GM18519 (cell line): Measurements from ENCODE around the gene TNPO2.
"Not testable (repeated sequence)": the region's sequence is repeated elsewhere in the genome, so short reads cannot be mapped to it uniquely, and the experiment has no call there.

Source experiments
- ATAC-seq: cut with Tn5 transposase; IDR thresholded peaks from one replicate; pipeline ENCODE4 v1.9.1; 2021; ENCODE audit warnings: mild to moderate bottlenecking, moderate library complexity; ENCODE audit not compliant: unreplicated experiment, low FRiP score

TNPO2 gene

GRCh38 chr19:12680034-12680433, 43.7 kb downstream of the TNPO2 start:
- ATAC-seq: no peak

GRCh38 chr19:12678039-12678438, 45.7 kb downstream of the TNPO2 start:
- ATAC-seq: not testable (repeated sequence)

- ATAC-seq: no peak
These were observed 46.8 kb downstream of the TNPO2 start for GRCh38 chr19:12676928-12677327.

GRCh38 chr19:12676384-12676792, 47.3 kb downstream of the TNPO2 start:
- ATAC-seq: no peak

GRCh38 chr19:12675940-12676339, 47.8 kb downstream of the TNPO2 start:
- ATAC-seq: no peak

- ATAC-seq: no peak
These were observed 48.3 kb downstream of the TNPO2 start for GRCh38 chr19:12675399-12675798.

GRCh38 chr19:12672744-12673143, 51.0 kb downstream of the TNPO2 start:
- no peak for ATAC-seq

- ATAC-seq: no peak
These were observed 53.4 kb downstream of the TNPO2 start for GRCh38 chr19:12670159-12670928.

GRCh38 chr19:12669270-12670158, 54.2 kb downstream of the TNPO2 start:
- ATAC-seq: no peak

GRCh38 chr19:12668932-12669269, 54.8 kb downstream of the TNPO2 start:
- ATAC-seq: no peak

- no peak for ATAC-seq
These were observed 55.4 kb downstream of the TNPO2 start for GRCh38 chr19:12668346-12668745.

- ATAC-seq: no peak
These were observed 55.9 kb downstream of the TNPO2 start for GRCh38 chr19:12667731-12668302.

- no peak for ATAC-seq
These were observed 57.3 kb downstream of the TNPO2 start, which contains the start of the genes MAN2B1 and WDR83 for GRCh38 chr19:12666265-12667048. MAN2B1 (minus strand) TSS chr19:12666742; CDS start chr19:12666701, 41 bp downstream. WDR83 (plus strand) TSS chr19:12666807; CDS start chr19:12669791, 2,984 bp downstream.

GRCh38 chr19:12665671-12666264, 58.0 kb downstream of the TNPO2 start:
- ATAC-seq: no peak

GRCh38 chr19:12665281-12665573, 58.5 kb downstream of the TNPO2 start:
- ATAC-seq: no peak

GRCh38 chr19:12664406-12665280, 59.1 kb downstream of the TNPO2 start:
- ATAC-seq: no peak

- ATAC-seq: no peak
These were observed 62.8 kb downstream of the TNPO2 start for GRCh38 chr19:12660980-12661379.

- no peak for ATAC-seq
These were observed 65.8 kb downstream of the TNPO2 start for GRCh38 chr19:12657966-12658365.

- no peak for ATAC-seq
These were observed 66.7 kb downstream of the TNPO2 start for GRCh38 chr19:12656899-12657571.
